ENCODE data around the gene FYB1. TPM values are rescaled to one million over a fixed set of nuclear protein-coding genes. Genes with fewer than 3 reads are reported as not detected.

Gene FYB1
- total and polyA plus RNA-seq, 4 donors = 4.6 to 18.6 (median 9.3) TPM

Other genes with a start within 250 kb of the FYB1 start
- 100 to 1,000 TPM in 1 of 2 donors, 10 to 100 TPM in 1; 39.5 to 100 TPM for gene RICTOR, start 145.2 kb downstream of the FYB1 start, total RNA-seq
- 10 to 100 TPM; 17.9 to 28.9 TPM for gene RICTOR, start 145.2 kb downstream of the FYB1 start, polyA plus RNA-seq (ENCODE audit: insufficient read length in 2 of 2)
- gene C9, start 144.9 kb upstream of the FYB1 start, total RNA-seq = under 1 TPM in 1 of 2 donors, not detected in 1; 0.10 TPM
- under 1 TPM in 1 of 2 donors, not detected in 1; 0.08 TPM for gene C9, start 144.9 kb upstream of the FYB1 start, polyA plus RNA-seq (ENCODE audit: insufficient read length in 2 of 2)
- gene DAB2, start 205.4 kb upstream of the FYB1 start, total RNA-seq = 10 to 100 TPM; 68.0 to 98.7 TPM
- gene DAB2, start 205.4 kb upstream of the FYB1 start, polyA plus RNA-seq (ENCODE audit: insufficient read length in 2 of 2) = 10 to 100 TPM; 21.5 to 31.6 TPM